Upper lobe of left lung (tissue), 6 donors: ENCODE results near the gene RPS6KA2. TPM values are rescaled to one million over a fixed set of nuclear protein-coding genes. Genes with fewer than 3 reads are reported as not detected.
"Not testable (repeated sequence)": the region's sequence is repeated elsewhere in the genome, so short reads cannot be mapped to it uniquely, and the experiment has no call there.

ENCODE experiments used
- ATAC-seq, 2 donors: fragments of 200-7000 bp; cut with Tn5 transposase; one replicate each; pipeline ENCODE4 v1.9.1; 2022; ENCODE audit warnings: mild to moderate bottlenecking in 2 of 2, moderate library complexity in 2 of 2; ENCODE audit not compliant: low FRiP score in 2 of 2
- DNase-seq, 2 donors: peaks; one replicate each; pipeline ENCODE4 v3.0.0-alpha.2; 2019 to 2020
- H3K27ac ChIP-seq, 4 donors: fragments of 200-600 bp; sonication (generic); one replicate each; pipeline ENCODE4 v1.5.1; 2016 to 2019
- H3K27me3 ChIP-seq, 4 donors: fragments of 200-600 bp; sonication (generic); one replicate each; pipeline ENCODE4 v1.5.1; 2017 to 2019
- H3K36me3 ChIP-seq, 4 donors: fragments of 200-600 bp; sonication (generic); one replicate each; pipeline ENCODE4 v1.5.1; 2016 to 2019
- H3K4me1 ChIP-seq, 4 donors: fragments of 200-600 bp; sonication (generic); one replicate each; pipeline ENCODE4 v1.5.1; 2018 to 2019
- H3K4me3 ChIP-seq, 4 donors: fragments of 200-600 bp; sonication (generic); one replicate each; pipeline ENCODE4 v1.5.1; 2017 to 2019; ENCODE audit warnings: mild to moderate bottlenecking in 2 of 4, moderate library complexity in 1 of 4
- H3K9me3 ChIP-seq, 4 donors: fragments of 200-600 bp; sonication (generic); one replicate each; pipeline ENCODE4 v1.5.1; 2018 to 2019
- EP300 ChIP-seq, 4 donors: sonication (generic); formaldehyde crosslinking; IDR thresholded peaks; one replicate each; pipeline ENCODE4 v1.5.1; 2017; ENCODE audit warnings: antibody characterized with exemption in 4 of 4, control low read depth in 2 of 4
- POLR2A ChIP-seq, 4 donors: fragments of 450-650 bp; IDR thresholded peaks; one replicate each; pipeline ENCODE4 v1.5.1; 2016 to 2017; ENCODE audit warnings: antibody characterized with exemption in 4 of 4, mild to moderate bottlenecking in 2 of 4
- POLR2AphosphoS5 ChIP-seq, 2 donors: sonication (generic); formaldehyde crosslinking; IDR thresholded peaks; one replicate each; pipeline ENCODE4 v1.5.1; 2017; ENCODE audit warnings: antibody characterized with exemption in 2 of 2
- WGBS, 2 donors: methylation state at CpG; one replicate each; pipeline ENCODE4 v1.1.5; 2017 to 2018; 5-methylcytosine and 5-hydroxymethylcytosine counted together
- total RNA-seq, 6 donors: library from RNA; depleted of rRNA in 4 of 6; stranded (reverse); fragments of >200 nt in 4 of 6; gene quantifications; one replicate each; pipeline versions ENCODE4 v1.1.0 to v1.2.1, GENCODE V29; 2016 to 2021
- TF ChIP-seq, protein P1 (sequence below), 6 experiments: fragments of 450-650 bp in 4 of 6; fragments of 200-600 bp in 2 of 6; sonication (generic) in 2 of 6; IDR thresholded peaks; one replicate each; pipeline ENCODE4 v1.5.1; 2016 to 2019; ENCODE audit warnings: antibody characterized with exemption in 6 of 6
- donor health status: DM: no; HTN: no; CAD: no; lungs with moderate emphysema.
- donor health status: DM: no; HTN: yes; CAD: no; lungs with severe emphysema.

The RPS6KA2 gene
- total RNA-seq, 6 donors from 2014 or later: 101 to 233 (median 168) TPM

DNA sequence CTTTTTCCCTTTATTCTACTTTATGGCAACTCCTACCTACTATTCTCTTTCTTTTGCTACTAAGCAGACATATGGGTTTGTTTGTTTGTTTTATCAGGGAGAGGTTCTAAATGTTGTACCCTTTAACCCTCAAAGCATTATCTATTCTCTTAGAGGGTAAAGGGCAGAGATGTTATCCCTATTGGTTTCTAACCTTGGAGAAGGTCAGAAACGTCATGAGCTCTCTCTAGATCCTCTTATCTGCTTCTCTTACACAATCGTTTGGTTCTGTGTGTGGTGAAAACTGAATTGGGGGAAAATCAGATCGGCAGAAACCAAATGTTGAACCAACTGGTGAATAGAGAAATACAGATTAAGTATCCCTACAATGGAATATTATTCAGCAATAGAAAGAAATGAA, 237.9 kb downstream of the RPS6KA2 start:
- no peak overlapping the region for H3K4me3 ChIP-seq
- no peak overlapping the region for H3K27ac ChIP-seq
- DNase-seq (no peak), ATAC-seq (no peak)
- H3K9me3 ChIP-seq: no peaks in the 10 kb centered on the region
- peaks cover 5 to 14% (median 10%) of the 10 kb centered on the region in 4 donors for H3K4me1 ChIP-seq
- 25 to 41% methylated on average over 3 of the region's 3 CpGs for WGBS, 2 donors
- TF ChIP-seq EP300 (IDR thresholded peaks at IDR 0.05): no peak
- no peak for TF ChIP-seq POLR2AphosphoS5 (IDR thresholded peaks at IDR 0.05)
- no peak for TF ChIP-seq POLR2A (IDR thresholded peaks at IDR 0.05)
- TF ChIP-seq, protein P1, sequence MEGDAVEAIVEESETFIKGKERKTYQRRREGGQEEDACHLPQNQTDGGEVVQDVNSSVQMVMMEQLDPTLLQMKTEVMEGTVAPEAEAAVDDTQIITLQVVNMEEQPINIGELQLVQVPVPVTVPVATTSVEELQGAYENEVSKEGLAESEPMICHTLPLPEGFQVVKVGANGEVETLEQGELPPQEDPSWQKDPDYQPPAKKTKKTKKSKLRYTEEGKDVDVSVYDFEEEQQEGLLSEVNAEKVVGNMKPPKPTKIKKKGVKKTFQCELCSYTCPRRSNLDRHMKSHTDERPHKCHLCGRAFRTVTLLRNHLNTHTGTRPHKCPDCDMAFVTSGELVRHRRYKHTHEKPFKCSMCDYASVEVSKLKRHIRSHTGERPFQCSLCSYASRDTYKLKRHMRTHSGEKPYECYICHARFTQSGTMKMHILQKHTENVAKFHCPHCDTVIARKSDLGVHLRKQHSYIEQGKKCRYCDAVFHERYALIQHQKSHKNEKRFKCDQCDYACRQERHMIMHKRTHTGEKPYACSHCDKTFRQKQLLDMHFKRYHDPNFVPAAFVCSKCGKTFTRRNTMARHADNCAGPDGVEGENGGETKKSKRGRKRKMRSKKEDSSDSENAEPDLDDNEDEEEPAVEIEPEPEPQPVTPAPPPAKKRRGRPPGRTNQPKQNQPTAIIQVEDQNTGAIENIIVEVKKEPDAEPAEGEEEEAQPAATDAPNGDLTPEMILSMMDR (IDR thresholded peaks at IDR 0.05): no peak
- no peaks in the 10 kb centered on the region for H3K27me3 ChIP-seq
- no peaks in the 10 kb centered on the region for H3K36me3 ChIP-seq

DNA sequence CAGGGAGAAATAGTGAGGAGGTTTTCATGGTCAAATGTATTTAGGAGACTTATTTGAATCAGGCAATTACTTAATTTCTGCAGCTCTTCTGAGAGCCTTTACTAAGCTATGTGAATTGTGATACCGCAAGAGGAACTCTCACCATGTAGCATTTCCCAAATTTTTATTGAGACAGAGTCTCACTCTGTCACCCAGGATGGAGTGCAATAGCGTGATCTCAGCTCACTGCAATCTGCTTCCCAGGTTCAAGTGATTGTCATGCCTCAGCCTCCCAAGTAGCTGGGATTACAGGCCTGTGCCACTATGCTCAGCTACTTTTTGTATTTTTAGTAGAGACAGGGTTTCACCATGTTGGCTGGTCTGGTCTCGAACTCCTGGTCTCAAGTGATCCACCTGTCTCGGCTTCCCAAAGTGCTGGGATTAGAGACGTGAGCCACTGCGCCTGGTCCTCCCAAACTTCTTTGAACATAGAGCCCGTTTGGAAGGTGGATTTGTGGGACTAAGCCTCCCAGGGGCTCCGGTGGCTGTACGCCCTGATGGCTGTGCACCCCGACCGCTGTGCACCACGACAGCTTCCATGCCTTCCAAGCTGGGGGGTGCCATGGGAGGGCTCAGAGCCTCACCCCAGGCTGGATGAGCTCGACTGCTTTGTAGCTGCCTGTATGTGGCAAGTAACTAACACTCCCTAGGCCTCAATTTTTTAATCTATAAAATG, 238.6 kb downstream of the RPS6KA2 start:
- no peak overlapping the region for H3K4me3 ChIP-seq
- no peak overlapping the region for H3K27ac ChIP-seq
- no peaks in the 10 kb centered on the region for H3K27me3 ChIP-seq
- no peaks in the 10 kb centered on the region for H3K36me3 ChIP-seq
- WGBS, 2 donors: 91 to 94% methylated on average over 6 to 13 of the region's 13 CpGs
- peak in 1 of 2 donors; percentile 54 for DNase-seq
- peaks cover 8 to 18% (median 15%) of the 10 kb centered on the region in 4 donors for H3K4me1 ChIP-seq
- H3K9me3 ChIP-seq: no peaks in the 10 kb centered on the region
- no peak for ATAC-seq
- TF ChIP-seq POLR2A (IDR thresholded peaks at IDR 0.05) (no peak), EP300 (IDR thresholded peaks at IDR 0.05) (no peak), POLR2AphosphoS5 (IDR thresholded peaks at IDR 0.05) (no peak)
- TF ChIP-seq, protein P1 (IDR thresholded peaks at IDR 0.05): no peak

DNA sequence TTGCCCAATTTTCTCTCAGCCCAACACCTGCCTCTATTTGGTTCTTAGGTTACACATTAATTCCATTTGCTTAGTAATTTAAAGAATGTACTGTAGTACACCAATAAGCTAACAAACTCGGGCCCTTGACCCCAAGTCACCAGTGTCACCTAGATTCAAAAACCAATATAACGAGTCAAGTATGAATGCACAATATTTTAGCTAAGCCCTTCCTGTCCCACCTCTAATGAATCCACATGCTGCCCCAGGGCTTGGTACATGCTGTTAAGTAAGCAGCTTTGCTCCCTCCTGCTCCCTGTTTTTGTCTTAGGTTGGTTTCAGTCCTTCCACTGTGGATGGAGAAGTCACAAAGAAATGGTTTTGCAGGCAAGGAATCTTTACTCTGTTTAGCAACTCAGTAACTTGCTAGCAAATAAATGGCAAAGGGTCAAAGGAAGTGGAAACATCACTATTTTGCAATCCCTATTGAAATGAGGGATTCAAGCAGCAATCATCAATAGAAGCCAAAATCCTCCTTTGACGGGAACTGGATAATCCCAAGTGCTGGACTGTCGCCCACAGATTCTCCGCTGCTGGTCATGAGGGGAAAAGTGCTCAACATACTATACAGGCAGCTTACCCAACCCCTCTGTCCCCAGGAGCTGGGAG, 239.3 kb downstream of the RPS6KA2 start:
- no peak for DNase-seq
- H3K27ac ChIP-seq: peak overlapping the region in 2 of 4 donors; percentile 4 to 46
- H3K27me3 ChIP-seq: no peaks in the 10 kb centered on the region
- TF ChIP-seq, protein P1 (IDR thresholded peaks at IDR 0.05): no peak
- TF ChIP-seq POLR2A (IDR thresholded peaks at IDR 0.05) (no peak), EP300 (IDR thresholded peaks at IDR 0.05) (no peak), POLR2AphosphoS5 (IDR thresholded peaks at IDR 0.05) (no peak)
- no peaks in the 10 kb centered on the region for H3K36me3 ChIP-seq
- no peaks in the 10 kb centered on the region for H3K9me3 ChIP-seq
- no peak overlapping the region for H3K4me3 ChIP-seq
- no peak for ATAC-seq
- peaks cover 8 to 18% (median 15%) of the 10 kb centered on the region in 4 donors for H3K4me1 ChIP-seq
- 50 to 57% methylated on average over 5 of the region's 5 CpGs for WGBS, 2 donors

GRCh38 chr6:166387098-166387497, 240.0 kb downstream of the RPS6KA2 start:
- peaks cover 8 to 18% (median 15%) of the 10 kb centered on the region in 4 donors for H3K4me1 ChIP-seq
- 81 to 92% methylated on average over 9 of the region's 9 CpGs for WGBS, 2 donors
- not testable (repeated sequence) for DNase-seq, H3K9me3 ChIP-seq, H3K27me3 ChIP-seq, H3K4me3 ChIP-seq, ATAC-seq, H3K27ac ChIP-seq, H3K36me3 ChIP-seq

DNA sequence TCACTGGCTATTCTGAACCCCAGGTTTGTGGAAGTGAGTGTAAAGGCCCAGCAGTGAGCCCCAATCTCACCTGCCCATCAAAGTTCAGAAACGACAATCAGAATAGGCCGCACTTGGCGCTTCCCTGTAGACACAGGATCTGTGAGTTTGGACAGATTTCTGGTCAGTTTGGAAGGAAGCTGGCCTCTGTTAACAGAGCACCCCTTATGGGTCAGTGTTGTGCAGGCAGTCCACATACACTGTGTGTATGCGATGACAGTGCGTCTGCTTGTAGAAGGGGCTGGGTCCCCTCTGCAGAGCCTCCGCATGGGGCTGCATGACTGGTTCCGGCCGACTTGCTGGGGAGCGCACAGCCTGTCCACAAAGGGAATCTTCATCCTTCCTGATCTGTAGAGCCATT, 240.9 kb downstream of the RPS6KA2 start:
- H3K4me3 ChIP-seq: no peak overlapping the region
- ATAC-seq (no peak), DNase-seq (no peak)
- peaks cover 11 to 25% (median 20%) of the 10 kb centered on the region in 4 donors for H3K4me1 ChIP-seq
- WGBS, 2 donors: 91 to 96% methylated on average over 4 to 9 of the region's 9 CpGs
- no peak overlapping the region for H3K27ac ChIP-seq
- TF ChIP-seq EP300 (IDR thresholded peaks at IDR 0.05) (no peak), POLR2A (IDR thresholded peaks at IDR 0.05) (no peak), POLR2AphosphoS5 (IDR thresholded peaks at IDR 0.05) (no peak)
- TF ChIP-seq, protein P1 (IDR thresholded peaks at IDR 0.05): no peak
- H3K36me3 ChIP-seq: no peaks in the 10 kb centered on the region
- H3K27me3 ChIP-seq: no peaks in the 10 kb centered on the region
- no peaks in the 10 kb centered on the region for H3K9me3 ChIP-seq
